ENCODE results near the gene PTGDR. TPM values are rescaled to one million over a fixed set of nuclear protein-coding genes. Genes with fewer than 3 reads are reported as not detected.

Gene PTGDR
- total and polyA plus RNA-seq, 2 donors (not counting 1 experiment from before 2014, with no cell fraction given), result 0.08 TPM; not detected in 1

- Histone ChIP-seq H3K4me1 (ENCODE audit: control insufficient read depth, extremely low read depth, insufficient read depth, low read length) (peaks cover 4% of the 10 kb centered on the region), H4K20me1 (ENCODE audit: control insufficient read depth, extremely low read depth, insufficient read depth, low read length) (no peaks in the 10 kb centered on the region), H3K9ac (ENCODE audit: insufficient read depth, low read length) (peak overlapping the region; percentile 74), H3K4me2 (ENCODE audit: extremely low read depth, insufficient read depth, low read length) (peak overlapping the region; percentile 85), H3K4me3 (replicated peaks in 1 of 4; ENCODE audit: control extremely low read depth in 1 of 4, insufficient read depth in 1 of 4, low read depth in 3 of 4, low read length in 4 of 4) (peak overlapping the region; percentile 81 to 95 (median 92)), H3K36me3 (ENCODE audit: control insufficient read depth, insufficient read depth, low read length) (no peaks in the 10 kb centered on the region), H3K79me2 (ENCODE audit: control insufficient read depth, insufficient read depth, low read length) (peaks cover 39% of the 10 kb centered on the region), H3K9me3 (ENCODE audit: control insufficient read depth, insufficient read depth, low read depth, low read length) (no peaks in the 10 kb centered on the region), H2AFZ (ENCODE audit: low read length) (peak overlapping the region; percentile 75), H3K27me3 (ENCODE audit: control insufficient read depth, insufficient read depth, low read length) (no peaks in the 10 kb centered on the region), H3K27ac (ENCODE audit: insufficient read depth, low read length) (peak overlapping the region; percentile 76)
- no peak for TF ChIP-seq EZH2 (IDR thresholded peaks at IDR 0.05; ENCODE audit: low read length, missing control alignments)
- no peak for TF ChIP-seq CTCF (conservative IDR thresholded peaks at IDR 0.05 in 1 of 2, IDR thresholded peaks at IDR 0.05 in 1 of 2; ENCODE audit: low read depth in 1 of 2, low read length in 2 of 2)
- peak in 1 of 2 donors; percentile 61 for DNase-seq (ENCODE audit: low read depth in 2 of 2)
These were observed 46.0 kb downstream of the PTGDR start for GRCh38 chr14:52313462-52313861.

DNA sequence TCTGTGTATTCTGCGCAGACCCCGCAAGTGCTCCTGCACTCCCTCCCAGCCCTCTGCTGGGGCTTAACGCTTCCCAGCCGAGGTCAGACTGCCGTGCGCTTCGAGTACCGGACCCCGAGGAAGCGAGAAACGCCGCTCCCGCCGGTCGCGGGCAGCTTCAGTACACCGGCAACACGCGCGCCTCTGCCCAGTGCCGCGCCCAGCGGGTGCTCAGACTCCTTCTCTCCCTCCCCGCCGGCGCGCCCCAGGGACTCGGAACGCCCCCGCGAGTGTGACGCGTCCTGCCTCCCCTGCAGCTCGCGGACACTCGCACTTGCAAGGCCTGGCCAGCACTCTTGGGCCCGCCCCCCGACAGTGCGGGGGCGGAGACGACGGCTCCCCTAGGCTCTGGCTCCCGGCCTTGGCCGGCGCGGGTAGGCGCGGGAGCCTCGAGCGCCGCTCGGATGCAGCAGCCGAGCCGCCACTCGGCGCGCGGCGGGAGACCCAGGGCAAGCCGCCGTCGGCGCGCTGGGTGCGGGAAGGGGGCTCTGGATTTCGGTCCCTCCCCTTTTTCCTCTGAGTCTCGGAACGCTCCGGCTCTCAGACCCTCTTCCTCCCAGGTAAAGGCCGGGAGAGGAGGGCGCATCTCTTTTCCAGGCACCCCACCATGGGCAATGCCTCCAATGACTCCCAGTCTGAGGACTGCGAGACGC, 46.6 kb downstream of the PTGDR start, which contains the start of gene PTGER2:
Gene PTGER2, plus strand, starts transcription at position 410 of the 692 bp plus-strand sequence. Its CDS starts 237 bp downstream, at position 647.
- Histone ChIP-seq H3K4me2 (ENCODE audit: extremely low read depth, insufficient read depth, low read length) (peak within 1 kb of the TSS; percentile 85), H3K36me3 (ENCODE audit: control insufficient read depth, insufficient read depth, low read length) (no peaks in the 10 kb centered on the region), H3K9ac (ENCODE audit: insufficient read depth, low read length) (peak within 1 kb of the TSS; percentile 74), H3K27me3 (ENCODE audit: control insufficient read depth, insufficient read depth, low read length) (no peaks in the 10 kb centered on the region), H4K20me1 (ENCODE audit: control insufficient read depth, extremely low read depth, insufficient read depth, low read length) (no peaks in the 10 kb centered on the region), H2AFZ (ENCODE audit: low read length) (peak within 1 kb of the TSS; percentile 75), H3K9me3 (ENCODE audit: control insufficient read depth, insufficient read depth, low read depth, low read length) (no peaks in the 10 kb centered on the region), H3K27ac (ENCODE audit: insufficient read depth, low read length) (peak within 1 kb of the TSS; percentile 76), H3K4me3 (replicated peaks in 1 of 4; ENCODE audit: control extremely low read depth in 1 of 4, insufficient read depth in 1 of 4, low read depth in 3 of 4, low read length in 4 of 4) (peak within 1 kb of the TSS; percentile 81 to 100 (median 92)), H3K79me2 (ENCODE audit: control insufficient read depth, insufficient read depth, low read length) (peaks cover 42% of the 10 kb centered on the region), H3K4me1 (ENCODE audit: control insufficient read depth, extremely low read depth, insufficient read depth, low read length) (peaks cover 5% of the 10 kb centered on the region)
- peak; percentile 24 for TF ChIP-seq EZH2 (IDR thresholded peaks at IDR 0.05; ENCODE audit: low read length, missing control alignments)
- TF ChIP-seq CTCF (conservative IDR thresholded peaks at IDR 0.05 in 1 of 2, IDR thresholded peaks at IDR 0.05 in 1 of 2; ENCODE audit: low read depth in 1 of 2, low read length in 2 of 2), result no peak
- peak; percentile 92 to 96 for DNase-seq (ENCODE audit: low read depth in 2 of 2)

DNA sequence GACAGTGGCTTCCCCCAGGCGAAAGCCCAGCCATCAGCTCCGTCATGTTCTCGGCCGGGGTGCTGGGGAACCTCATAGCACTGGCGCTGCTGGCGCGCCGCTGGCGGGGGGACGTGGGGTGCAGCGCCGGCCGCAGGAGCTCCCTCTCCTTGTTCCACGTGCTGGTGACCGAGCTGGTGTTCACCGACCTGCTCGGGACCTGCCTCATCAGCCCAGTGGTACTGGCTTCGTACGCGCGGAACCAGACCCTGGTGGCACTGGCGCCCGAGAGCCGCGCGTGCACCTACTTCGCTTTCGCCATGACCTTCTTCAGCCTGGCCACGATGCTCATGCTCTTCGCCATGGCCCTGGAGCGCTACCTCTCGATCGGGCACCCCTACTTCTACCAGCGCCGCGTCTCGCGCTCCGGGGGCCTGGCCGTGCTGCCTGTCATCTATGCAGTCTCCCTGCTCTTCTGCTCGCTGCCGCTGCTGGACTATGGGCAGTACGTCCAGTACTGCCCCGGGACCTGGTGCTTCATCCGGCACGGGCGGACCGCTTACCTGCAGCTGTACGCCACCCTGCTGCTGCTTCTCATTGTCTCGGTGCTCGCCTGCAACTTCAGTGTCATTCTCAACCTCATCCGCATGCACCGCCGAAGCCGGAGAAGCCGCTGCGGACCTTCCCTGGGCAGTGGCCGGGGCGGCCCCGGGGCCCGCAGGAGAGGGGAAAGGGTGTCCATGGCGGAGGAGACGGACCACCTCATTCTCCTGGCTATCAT, 47.3 kb downstream of the PTGDR start:
- no peaks in the 10 kb centered on the region for H4K20me1 ChIP-seq (ENCODE audit: control insufficient read depth, extremely low read depth, insufficient read depth, low read length)
- H2AFZ ChIP-seq (ENCODE audit: low read length), result peak overlapping the region; percentile 50
- H3K4me3 ChIP-seq (replicated peaks in 1 of 4; ENCODE audit: control extremely low read depth in 1 of 4, insufficient read depth in 1 of 4, low read depth in 3 of 4, low read length in 4 of 4), result peak overlapping the region; percentile 81 to 100 (median 92)
- H3K9ac ChIP-seq (ENCODE audit: insufficient read depth, low read length), result peak overlapping the region; percentile 74
- H3K4me2 ChIP-seq (ENCODE audit: extremely low read depth, insufficient read depth, low read length), result peak overlapping the region; percentile 83
- peak in 1 of 2 donors; percentile 43 for DNase-seq (ENCODE audit: low read depth in 2 of 2)
- no peaks in the 10 kb centered on the region for H3K36me3 ChIP-seq (ENCODE audit: control insufficient read depth, insufficient read depth, low read length)
- peaks cover 42% of the 10 kb centered on the region for H3K79me2 ChIP-seq (ENCODE audit: control insufficient read depth, insufficient read depth, low read length)
- H3K27ac ChIP-seq (ENCODE audit: insufficient read depth, low read length), result peak overlapping the region; percentile 60
- peaks cover 9% of the 10 kb centered on the region for H3K4me1 ChIP-seq (ENCODE audit: control insufficient read depth, extremely low read depth, insufficient read depth, low read length)
- TF ChIP-seq CTCF (conservative IDR thresholded peaks at IDR 0.05 in 1 of 2, IDR thresholded peaks at IDR 0.05 in 1 of 2; ENCODE audit: low read depth in 1 of 2, low read length in 2 of 2), result no peak
- TF ChIP-seq EZH2 (IDR thresholded peaks at IDR 0.05; ENCODE audit: low read length, missing control alignments), result no peak
- no peaks in the 10 kb centered on the region for H3K27me3 ChIP-seq (ENCODE audit: control insufficient read depth, insufficient read depth, low read length)
- no peaks in the 10 kb centered on the region for H3K9me3 ChIP-seq (ENCODE audit: control insufficient read depth, insufficient read depth, low read depth, low read length)

Measured in fibroblast of lung (primary cell).